OCI-LY3 (cell line): ENCODE measurements around the gene MEIG1.
A peak's percentile ranks its signal among the peaks of the same experiment; 100 is the strongest.

Source experiments
- H2AFZ ChIP-seq: fragments of 200-600, 300-600 bp; shearing (Covaris generic); 2 replicates; pipeline ENCODE4 v1.6.0; 2014; ENCODE audit warnings: antibody characterized with exemption, low read depth, low read length
- H3K27ac ChIP-seq: fragments of 200-600, 300-600 bp; sonication (generic); 2 replicates; pipeline ENCODE4 v1.5.1; 2014; ENCODE audit warnings: mild to moderate bottlenecking, low read length, moderate library complexity, mixed read lengths
- H3K27me3 ChIP-seq: fragments of 200-600, 300-600 bp; sonication (generic); 2 replicates; pipeline ENCODE4 v1.6.1; 2014; ENCODE audit warnings: low read depth, low read length, mixed read lengths
- H3K36me3 ChIP-seq: fragments of 200-600, 300-600 bp; sonication (generic); replicated peaks from 2 replicates; pipeline ENCODE3; 2014; ENCODE audit warnings: low read depth, low read length, mixed read lengths
- H3K4me1 ChIP-seq: fragments of 300-600, 200-600 bp; sonication (generic); 2 replicates; pipeline ENCODE4 v1.6.1; 2014; ENCODE audit warnings: low read length, mixed read lengths
- H3K4me2 ChIP-seq: fragments of 200-600, 300-600 bp; sonication (generic); 2 replicates; pipeline ENCODE4 v1.6.1; 2014; ENCODE audit warnings: low read length, mixed read lengths
- H3K4me3 ChIP-seq: fragments of 300-600, 200-600 bp; sonication (generic); 2 replicates; pipeline ENCODE4 v1.5.1; 2014; ENCODE audit warnings: antibody characterized with exemption, mild to moderate bottlenecking, low read length, moderate library complexity
- H3K79me2 ChIP-seq: fragments of 300-600, 200-600 bp; shearing (Covaris generic); 2 replicates; pipeline ENCODE4 v1.6.1; 2014; ENCODE audit warnings: mild to moderate bottlenecking, low read length, mixed read lengths
- H3K9ac ChIP-seq: fragments of 300-600, 200-600 bp; shearing (Covaris generic); 2 replicates; pipeline ENCODE4 v1.6.0; 2014; ENCODE audit warnings: mild to moderate bottlenecking, low read length, moderate library complexity
- H3K9me3 ChIP-seq: fragments of 200-600, 300-600 bp; shearing (Covaris generic); 2 replicates; pipeline ENCODE4 v1.6.1; 2014; ENCODE audit warnings: low read length, mixed read lengths; ENCODE audit not compliant: insufficient read depth
- H4K20me1 ChIP-seq: fragments of 200-600, 300-600 bp; sonication (generic); 2 replicates; pipeline ENCODE4 v1.6.1; 2016; ENCODE audit warnings: low read length, mixed read lengths; ENCODE audit not compliant: insufficient read depth
- CTCF ChIP-seq: fragments of 200-600, 300-600 bp; sonication (generic); IDR thresholded peaks from 2 replicates; pipeline ENCODE4 v1.5.1; 2014; ENCODE audit warnings: antibody characterized with exemption, low read length, low read depth
- EZH2phosphoT487 ChIP-seq: fragments of 200-600 bp; shearing (Covaris generic); IDR thresholded peaks from 2 replicates; pipeline ENCODE4 v1.6.1; 2018; ENCODE audit warnings: antibody characterized with exemption, mixed run types, low read depth

The MEIG1 gene

GRCh38 chr10:14952851-14953423 lies 6.3 kb upstream of the MEIG1 start:
- Histone ChIP-seq H3K79me2 (peaks cover 32% of the 10 kb centered on the region), H4K20me1 (peaks cover 8% of the 10 kb centered on the region; the same call in 1 of the 2 replicates), H3K27ac (0 out of 2 replicates have a peak overlapping the region, but pooled peaks have one; percentile 78), H3K4me3 (peak overlapping the region; percentile 96), H3K9me3 (no peaks in the 10 kb centered on the region), H3K27me3 (no peaks in the 10 kb centered on the region), H3K9ac (peak overlapping the region; percentile 89), H3K36me3 (peaks cover 9% of the 10 kb centered on the region), H2AFZ (no peak overlapping the region), H3K4me2 (peak overlapping the region; percentile 87), H3K4me1 (peaks cover 32% of the 10 kb centered on the region)
- TF ChIP-seq CTCF (no peak), EZH2phosphoT487 (no peak)

GRCh38 chr10:14953424-14954000 lies 5.7 kb upstream of the MEIG1 start:
- TF ChIP-seq EZH2phosphoT487 = no peak
- no peak for TF ChIP-seq CTCF
- peaks cover 32% of the 10 kb centered on the region for H3K79me2 ChIP-seq
- H2AFZ ChIP-seq = peak overlapping the region; percentile 78; the same call in 1 of the 2 replicates
- H3K9me3 ChIP-seq = no peaks in the 10 kb centered on the region
- H3K4me1 ChIP-seq = peaks cover 32% of the 10 kb centered on the region
- H3K4me3 ChIP-seq = peak overlapping the region; percentile 96
- no peaks in the 10 kb centered on the region for H3K27me3 ChIP-seq
- peak overlapping the region; percentile 89 for H3K9ac ChIP-seq
- peak overlapping the region; percentile 78 for H3K27ac ChIP-seq
- H3K4me2 ChIP-seq = peak overlapping the region; percentile 87
- H4K20me1 ChIP-seq = peaks cover 8% of the 10 kb centered on the region; the same call in 1 of the 2 replicates
- peaks cover 5% of the 10 kb centered on the region for H3K36me3 ChIP-seq

- peaks cover 8% of the 10 kb centered on the region; the same call in 1 of the 2 replicates for H4K20me1 ChIP-seq
- peaks cover 32% of the 10 kb centered on the region for H3K79me2 ChIP-seq
- H3K36me3 ChIP-seq = peaks cover 5% of the 10 kb centered on the region
- no peaks in the 10 kb centered on the region for H3K27me3 ChIP-seq
- H3K4me2 ChIP-seq = peak within 1 kb of the TSS; percentile 87
- H2AFZ ChIP-seq = peak within 1 kb of the TSS; percentile 78; the same call in 1 of the 2 replicates
- no peaks in the 10 kb centered on the region for H3K9me3 ChIP-seq
- H3K4me3 ChIP-seq = peak within 1 kb of the TSS; percentile 96
- no peak for TF ChIP-seq CTCF
- TF ChIP-seq EZH2phosphoT487 = no peak
- H3K4me1 ChIP-seq = peaks cover 32% of the 10 kb centered on the region
- H3K9ac ChIP-seq = peak within 1 kb of the TSS; percentile 89
- peak within 1 kb of the TSS; percentile 78 for H3K27ac ChIP-seq
Observed at GRCh38 chr10:14954001-14954770, 5.0 kb upstream of the MEIG1 start, which contains the start of gene DCLRE1C. TSS of gene DCLRE1C (minus strand) at chr10:14954096. CDS start at chr10:14954010, 86 bp downstream.

- Histone ChIP-seq H3K9me3 (no peaks in the 10 kb centered on the region), H3K4me2 (peak overlapping the region; percentile 87), H3K4me1 (peaks cover 32% of the 10 kb centered on the region), H2AFZ (no peak overlapping the region), H3K9ac (peak overlapping the region; percentile 89), H3K36me3 (peaks cover 5% of the 10 kb centered on the region), H3K27me3 (no peaks in the 10 kb centered on the region), H4K20me1 (peaks cover 8% of the 10 kb centered on the region; the same call in 1 of the 2 replicates), H3K79me2 (peaks cover 32% of the 10 kb centered on the region), H3K4me3 (peak overlapping the region; percentile 96), H3K27ac (peak overlapping the region; percentile 78)
- TF ChIP-seq CTCF (no peak), EZH2phosphoT487 (no peak)
Observed at GRCh38 chr10:14954934-14955333, 4.3 kb upstream of the MEIG1 start.
